Measurements from ENCODE around the gene TPRX2. TPM values are rescaled to one million over a fixed set of nuclear protein-coding genes. Genes with fewer than 3 reads are reported as not detected.
A peak's percentile ranks its signal among the peaks of the same experiment; 100 is the strongest.

Gene TPRX2
- total RNA-seq, 1 donor from 2014 or later, result not detected

DNA sequence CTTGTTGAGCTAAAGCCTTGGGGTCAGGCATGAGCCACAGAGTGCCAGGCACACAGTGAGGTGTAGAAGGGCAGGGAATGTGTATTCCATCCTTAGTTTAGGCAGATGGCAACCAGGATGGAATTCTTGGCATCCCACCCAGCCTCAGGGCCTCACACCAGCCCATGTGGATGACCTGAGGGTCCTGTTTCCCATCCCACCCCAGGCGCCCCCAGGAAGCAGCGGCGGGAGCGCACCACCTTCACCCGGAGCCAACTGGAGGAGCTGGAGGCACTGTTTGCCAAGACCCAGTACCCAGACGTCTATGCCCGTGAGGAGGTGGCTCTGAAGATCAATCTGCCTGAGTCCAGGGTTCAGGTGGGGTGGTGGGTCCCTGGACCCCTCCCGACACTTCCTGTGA lies 23.0 kb upstream of the TPRX2 start:
- no peak overlapping the region for H3K4me3 Mint-ChIP-seq (ENCODE audit: low read depth)
- TF ChIP-seq, protein P1, sequence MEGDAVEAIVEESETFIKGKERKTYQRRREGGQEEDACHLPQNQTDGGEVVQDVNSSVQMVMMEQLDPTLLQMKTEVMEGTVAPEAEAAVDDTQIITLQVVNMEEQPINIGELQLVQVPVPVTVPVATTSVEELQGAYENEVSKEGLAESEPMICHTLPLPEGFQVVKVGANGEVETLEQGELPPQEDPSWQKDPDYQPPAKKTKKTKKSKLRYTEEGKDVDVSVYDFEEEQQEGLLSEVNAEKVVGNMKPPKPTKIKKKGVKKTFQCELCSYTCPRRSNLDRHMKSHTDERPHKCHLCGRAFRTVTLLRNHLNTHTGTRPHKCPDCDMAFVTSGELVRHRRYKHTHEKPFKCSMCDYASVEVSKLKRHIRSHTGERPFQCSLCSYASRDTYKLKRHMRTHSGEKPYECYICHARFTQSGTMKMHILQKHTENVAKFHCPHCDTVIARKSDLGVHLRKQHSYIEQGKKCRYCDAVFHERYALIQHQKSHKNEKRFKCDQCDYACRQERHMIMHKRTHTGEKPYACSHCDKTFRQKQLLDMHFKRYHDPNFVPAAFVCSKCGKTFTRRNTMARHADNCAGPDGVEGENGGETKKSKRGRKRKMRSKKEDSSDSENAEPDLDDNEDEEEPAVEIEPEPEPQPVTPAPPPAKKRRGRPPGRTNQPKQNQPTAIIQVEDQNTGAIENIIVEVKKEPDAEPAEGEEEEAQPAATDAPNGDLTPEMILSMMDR (IDR thresholded peaks at IDR 0.05; ENCODE audit: unreplicated experiment), result no peak
- H3K27me3 Mint-ChIP-seq, result peaks cover 3% of the 10 kb centered on the region
- DNase-seq (ENCODE audit: low spot score, unreplicated experiment), result no peak
- H3K9me3 Mint-ChIP-seq (ENCODE audit: low read depth), result no peaks in the 10 kb centered on the region
- H3K4me1 Mint-ChIP-seq (ENCODE audit: low read depth), result peaks cover 6% of the 10 kb centered on the region
- H3K27ac Mint-ChIP-seq, result no peak overlapping the region
- H3K36me3 Mint-ChIP-seq (ENCODE audit: insufficient read depth), result no peaks in the 10 kb centered on the region

- DNase-seq (ENCODE audit: low spot score, unreplicated experiment), result no peak
- no peaks in the 10 kb centered on the region for H3K36me3 Mint-ChIP-seq (ENCODE audit: insufficient read depth)
- TF ChIP-seq, protein P1 (IDR thresholded peaks at IDR 0.05; ENCODE audit: unreplicated experiment), result no peak
- H3K9me3 Mint-ChIP-seq (ENCODE audit: low read depth), result no peaks in the 10 kb centered on the region
- peaks cover 6% of the 10 kb centered on the region for H3K4me1 Mint-ChIP-seq (ENCODE audit: low read depth)
- peaks cover 15% of the 10 kb centered on the region for H3K27me3 Mint-ChIP-seq
- H3K4me3 Mint-ChIP-seq (ENCODE audit: low read depth), result no peak overlapping the region
- H3K27ac Mint-ChIP-seq, result no peak overlapping the region
Observed at GRCh38 chr19:47839411-47839810, 19.6 kb upstream of the TPRX2 start.

- H3K9me3 Mint-ChIP-seq (ENCODE audit: low read depth), result no peaks in the 10 kb centered on the region
- H3K27me3 Mint-ChIP-seq, result peaks cover 15% of the 10 kb centered on the region
- DNase-seq (ENCODE audit: low spot score, unreplicated experiment), result no peak
- H3K27ac Mint-ChIP-seq, result no peak overlapping the region
- H3K36me3 Mint-ChIP-seq (ENCODE audit: insufficient read depth), result no peaks in the 10 kb centered on the region
- H3K4me3 Mint-ChIP-seq (ENCODE audit: low read depth), result no peak overlapping the region
- TF ChIP-seq, protein P1 (IDR thresholded peaks at IDR 0.05; ENCODE audit: unreplicated experiment), result no peak
- H3K4me1 Mint-ChIP-seq (ENCODE audit: low read depth), result peaks cover 6% of the 10 kb centered on the region
Observed at GRCh38 chr19:47839913-47840312, 19.1 kb upstream of the TPRX2 start.

GRCh38 chr19:47842941-47843340 lies 16.1 kb upstream of the TPRX2 start:
- H3K4me1 Mint-ChIP-seq (ENCODE audit: low read depth), result peaks cover 6% of the 10 kb centered on the region
- H3K9me3 Mint-ChIP-seq (ENCODE audit: low read depth), result no peaks in the 10 kb centered on the region
- peaks cover 18% of the 10 kb centered on the region for H3K27me3 Mint-ChIP-seq
- no peak for DNase-seq (ENCODE audit: low spot score, unreplicated experiment)
- no peaks in the 10 kb centered on the region for H3K36me3 Mint-ChIP-seq (ENCODE audit: insufficient read depth)
- H3K4me3 Mint-ChIP-seq (ENCODE audit: low read depth), result no peak overlapping the region
- H3K27ac Mint-ChIP-seq, result no peak overlapping the region
- TF ChIP-seq, protein P1 (IDR thresholded peaks at IDR 0.05; ENCODE audit: unreplicated experiment), result no peak

GRCh38 chr19:47848425-47848822 lies 10.6 kb upstream of the TPRX2 start:
- Mint-ChIP-seq H3K4me1 (ENCODE audit: low read depth) (peaks cover 3% of the 10 kb centered on the region), H3K27ac (peak overlapping the region; percentile 31), H3K4me3 (ENCODE audit: low read depth) (no peak overlapping the region), H3K9me3 (ENCODE audit: low read depth) (no peaks in the 10 kb centered on the region), H3K36me3 (ENCODE audit: insufficient read depth) (no peaks in the 10 kb centered on the region), H3K27me3 (peaks cover 41% of the 10 kb centered on the region)
- TF ChIP-seq, protein P1 (IDR thresholded peaks at IDR 0.05; ENCODE audit: unreplicated experiment), result no peak
- DNase-seq (ENCODE audit: low spot score, unreplicated experiment), result no peak
